Activated CD8-positive, alpha-beta T cell treated with anti-CD3 and anti-CD28 coated beads, Interleukin-2, amount 10 ng/mL, durations not matched to agents 7 days and 5 days (primary cell): ENCODE measurements around the gene SLC40A1. TPM values are rescaled to one million over a fixed set of nuclear protein-coding genes. Genes with fewer than 3 reads are reported as not detected.

ENCODE experiments used
- ATAC-seq: fragments of 150-1000 bp; cut with Tn5 transposase; one replicate; pipeline ENCODE4 v1.10.0; 2021; ENCODE audit warnings: moderate library complexity
- CTCF ChIA-PET: fragments of 350-600 bp; sonication (Branson Sonifier 250); formaldehyde crosslinking; loops from one replicate; lab custom pipeline; 2021; ENCODE audit warnings: antibody characterized with exemption; lab: Charles Lee
- POLR2A ChIA-PET: fragments of 350-600 bp; sonication (Branson Sonifier 250); formaldehyde crosslinking; loops from one replicate; lab custom pipeline; 2021; ENCODE audit warnings: antibody characterized with exemption; lab: Charles Lee
- DNase-seq: peaks from one replicate; pipeline ENCODE4 v3.0.0-alpha.2; 2020
- H3K27ac Mint-ChIP-seq: one replicate; pipeline ENCODE4 v1.8.0; 2021; ENCODE audit warnings: mild to moderate bottlenecking, mixed read lengths
- H3K27me3 Mint-ChIP-seq: one replicate; pipeline ENCODE4 v1.8.0; 2021; ENCODE audit warnings: low read depth, mixed read lengths
- H3K36me3 Mint-ChIP-seq: one replicate; pipeline ENCODE4 v1.8.0; 2021; ENCODE audit warnings: low read depth, mixed read lengths
- H3K4me1 Mint-ChIP-seq: one replicate; pipeline ENCODE4 v1.8.0; 2021; ENCODE audit warnings: low read depth, mixed read lengths
- H3K4me3 Mint-ChIP-seq: one replicate; pipeline ENCODE4 v1.8.0; 2021; ENCODE audit warnings: mild to moderate bottlenecking, mixed read lengths
- H3K9me3 Mint-ChIP-seq: one replicate; pipeline ENCODE4 v1.8.0; 2022; ENCODE audit warnings: mixed read lengths; ENCODE audit not compliant: insufficient read depth
- total RNA-seq, 2 experiments: library from RNA; stranded (reverse); gene quantifications; one replicate each; pipeline ENCODE4 v1.2.3, GENCODE V29; 2021

The SLC40A1 gene
- total RNA-seq, 2 experiments from 2014 or later = 0.31 to 0.47 TPM

DNA sequence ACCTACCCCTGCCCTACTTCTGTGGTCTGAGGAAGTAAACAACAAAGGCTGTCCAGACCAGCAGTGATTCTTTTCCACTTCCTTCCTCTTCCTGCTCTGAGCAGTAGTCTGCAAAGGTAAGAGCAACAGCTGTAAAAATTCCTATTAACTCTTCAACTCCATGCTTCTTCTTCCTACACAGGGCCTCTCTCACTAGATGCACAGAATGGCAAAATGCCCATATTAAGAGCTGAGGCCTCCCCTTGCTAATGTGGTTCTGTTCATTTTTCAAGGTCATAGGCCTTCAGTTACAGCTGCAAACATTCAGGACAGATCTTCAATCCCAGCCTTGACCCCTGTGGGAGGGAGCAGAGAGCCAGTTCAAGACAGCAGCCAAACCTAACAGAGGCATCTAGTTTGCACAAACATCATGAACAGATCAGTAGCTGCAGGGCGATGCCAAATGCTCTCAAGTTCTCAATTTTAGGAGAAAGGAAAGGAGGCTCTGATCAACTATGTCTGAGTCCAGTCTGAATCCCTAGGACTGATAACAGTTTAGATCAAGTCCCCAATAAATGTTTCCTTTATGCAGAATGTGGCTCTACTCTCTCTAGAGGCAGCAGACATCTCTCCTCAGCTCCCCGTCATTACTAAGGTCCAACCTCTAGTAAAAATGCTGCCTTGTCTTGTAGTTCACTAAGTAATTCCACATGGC is 20.9 kb downstream of the SLC40A1 start:
- no peak overlapping the region for H3K27ac Mint-ChIP-seq
- ChIA-PET CTCF (no interaction called here), POLR2A (no interaction called here)
- H3K4me1 Mint-ChIP-seq = peaks cover 10% of the 10 kb centered on the region
- peaks cover 3% of the 10 kb centered on the region for H3K27me3 Mint-ChIP-seq
- ATAC-seq (no peak), DNase-seq (no peak)
- no peaks in the 10 kb centered on the region for H3K9me3 Mint-ChIP-seq
- no peaks in the 10 kb centered on the region for H3K36me3 Mint-ChIP-seq
- no peak overlapping the region for H3K4me3 Mint-ChIP-seq

DNA sequence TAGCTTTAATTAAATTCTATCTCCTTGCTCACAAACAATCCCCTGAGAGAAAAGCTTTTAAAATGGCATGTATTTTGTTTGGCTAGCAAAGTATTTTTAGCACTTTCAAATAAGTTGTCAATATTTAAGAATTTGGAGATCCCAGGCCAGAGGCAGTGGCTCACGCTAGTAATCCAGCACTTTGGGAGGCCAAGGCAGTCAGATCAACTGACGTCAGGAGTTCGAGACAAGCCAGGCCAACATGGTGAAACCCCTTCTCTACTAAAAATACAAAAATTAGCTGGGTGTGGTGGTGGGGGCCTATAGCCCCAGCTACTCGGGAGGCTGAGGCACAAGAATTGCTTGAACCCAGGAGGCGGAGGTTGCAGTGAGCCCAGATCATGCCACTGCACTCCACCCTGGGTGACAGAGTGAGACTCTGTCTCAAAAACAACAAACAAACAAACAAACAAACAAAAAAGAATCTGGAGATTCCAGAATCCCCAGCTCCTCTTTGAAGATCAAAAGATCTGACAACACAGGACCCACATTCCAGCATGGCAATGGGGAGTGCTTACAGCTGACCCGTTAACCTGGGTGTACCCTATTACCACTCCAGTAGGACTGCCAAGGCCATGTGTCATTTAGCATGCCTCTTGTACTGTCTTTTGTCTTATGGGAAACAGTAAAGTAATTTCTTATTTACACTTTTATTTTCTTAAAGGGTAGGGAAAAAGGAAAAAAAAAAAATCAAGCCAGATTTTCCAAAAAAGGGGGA is 21.9 kb downstream of the SLC40A1 start:
- Mint-ChIP-seq H3K27ac (no peak overlapping the region), H3K4me1 (peaks cover 10% of the 10 kb centered on the region), H3K9me3 (no peaks in the 10 kb centered on the region), H3K27me3 (peaks cover 3% of the 10 kb centered on the region), H3K36me3 (no peaks in the 10 kb centered on the region), H3K4me3 (no peak overlapping the region)
- DNase-seq (no peak), ATAC-seq (no peak)
- CTCF ChIA-PET = no interaction called here
- POLR2A ChIA-PET = no interaction called here

DNA sequence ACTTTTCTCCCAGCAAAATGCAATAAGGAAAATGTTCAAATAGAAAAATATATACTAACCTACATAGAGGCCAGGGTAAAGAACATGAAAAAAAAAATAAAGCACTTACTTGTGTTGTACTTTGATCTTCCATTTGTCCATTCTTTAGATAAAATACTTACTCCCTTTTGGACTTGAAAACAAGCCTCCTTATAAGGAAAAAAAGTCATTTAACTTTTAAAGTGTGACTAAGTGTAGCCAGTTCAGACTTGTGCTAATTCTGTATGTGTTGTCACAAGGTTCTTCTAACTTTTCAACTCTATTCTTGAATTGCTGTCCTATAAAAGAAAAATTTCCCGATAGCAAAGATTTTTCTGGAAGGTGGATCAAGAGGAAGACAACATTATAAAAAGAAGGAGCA is 23.2 kb downstream of the SLC40A1 start:
- ChIA-PET CTCF (no interaction called here), POLR2A (no interaction called here)
- Mint-ChIP-seq H3K27ac (no peak overlapping the region), H3K4me1 (peaks cover 10% of the 10 kb centered on the region), H3K9me3 (no peaks in the 10 kb centered on the region), H3K27me3 (peaks cover 5% of the 10 kb centered on the region), H3K4me3 (no peak overlapping the region), H3K36me3 (no peaks in the 10 kb centered on the region)
- DNase-seq = no peak
- ATAC-seq = no peak

DNA sequence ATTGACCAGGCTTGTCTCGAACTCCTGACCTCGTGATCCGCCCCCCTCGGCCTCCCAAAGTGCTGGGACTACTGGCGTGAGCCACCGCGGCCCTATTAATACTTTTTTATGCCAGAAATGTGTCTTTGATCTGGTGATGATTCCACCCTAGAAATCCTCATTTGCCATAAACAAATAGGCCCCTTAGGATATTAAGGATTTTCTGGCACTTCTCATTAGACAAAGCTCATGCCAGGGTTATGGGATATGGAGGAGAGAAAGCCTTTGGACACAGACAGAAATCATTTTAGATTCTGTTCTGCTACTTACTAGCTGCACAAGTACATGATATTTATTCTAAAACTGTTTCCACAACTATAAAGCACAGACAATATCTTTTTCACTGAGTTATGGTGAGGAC is 24.1 kb downstream of the SLC40A1 start:
- POLR2A ChIA-PET = no interaction called here
- no peaks in the 10 kb centered on the region for H3K36me3 Mint-ChIP-seq
- H3K4me1 Mint-ChIP-seq = peaks cover 10% of the 10 kb centered on the region
- H3K27me3 Mint-ChIP-seq = peaks cover 5% of the 10 kb centered on the region
- no peak overlapping the region for H3K27ac Mint-ChIP-seq
- no peak for DNase-seq
- no peak overlapping the region for H3K4me3 Mint-ChIP-seq
- no peaks in the 10 kb centered on the region for H3K9me3 Mint-ChIP-seq
- CTCF ChIA-PET = no interaction called here
- no peak for ATAC-seq

DNA sequence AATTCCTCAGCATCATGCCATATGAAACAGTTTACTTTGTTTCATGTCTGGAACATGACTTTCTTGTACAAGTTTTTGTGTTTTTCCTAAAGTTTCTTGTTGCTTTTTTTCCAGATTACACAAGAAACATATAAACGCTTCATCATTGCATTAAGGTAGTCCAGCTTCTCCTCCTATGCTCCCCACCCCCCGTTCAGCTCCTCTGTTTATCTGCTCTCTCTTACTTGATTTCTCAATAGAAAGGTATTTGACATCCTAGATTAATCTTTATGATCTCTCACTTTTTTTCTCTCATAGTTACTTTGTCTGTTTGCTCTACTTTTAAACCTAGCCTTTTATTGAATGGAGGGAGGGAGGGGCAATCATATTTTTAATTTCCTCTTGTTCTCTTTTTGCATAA is 25.4 kb downstream of the SLC40A1 start:
- no peak overlapping the region for H3K27ac Mint-ChIP-seq
- H3K4me3 Mint-ChIP-seq = no peak overlapping the region
- peaks cover 10% of the 10 kb centered on the region for H3K4me1 Mint-ChIP-seq
- peaks cover 5% of the 10 kb centered on the region for H3K27me3 Mint-ChIP-seq
- no peaks in the 10 kb centered on the region for H3K9me3 Mint-ChIP-seq
- CTCF ChIA-PET = no interaction called here
- POLR2A ChIA-PET = no interaction called here
- DNase-seq (no peak), ATAC-seq (no peak)
- H3K36me3 Mint-ChIP-seq = no peaks in the 10 kb centered on the region

DNA sequence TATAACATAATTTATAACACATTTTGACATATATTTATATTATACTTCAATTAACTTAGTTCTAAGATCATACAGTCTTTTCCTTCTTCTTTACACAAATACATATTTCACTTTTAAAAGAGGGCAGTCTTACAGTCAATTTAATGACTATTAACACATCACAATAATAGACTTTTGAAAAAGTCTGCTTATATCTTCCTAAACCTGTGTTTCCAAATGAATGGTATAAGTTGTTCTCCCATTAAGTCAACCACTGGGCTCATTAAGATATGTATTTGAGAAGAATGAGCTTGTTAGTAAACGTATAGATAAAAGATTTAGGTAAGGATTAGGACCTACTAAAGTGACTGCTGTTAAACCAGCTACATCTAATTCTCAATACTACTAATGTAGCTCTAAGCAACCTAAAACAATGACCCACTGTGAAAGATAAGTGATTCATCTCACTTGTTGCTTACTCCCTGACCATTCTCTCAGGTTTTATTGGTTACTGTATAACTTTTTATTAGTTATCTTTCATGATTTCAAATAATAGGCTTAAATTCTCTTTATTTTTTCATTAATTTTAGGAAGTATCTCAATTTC is 27.0 kb downstream of the SLC40A1 start:
- DNase-seq (no peak), ATAC-seq (no peak)
- no peaks in the 10 kb centered on the region for H3K4me1 Mint-ChIP-seq
- no peak overlapping the region for H3K4me3 Mint-ChIP-seq
- POLR2A ChIA-PET = no interaction called here
- CTCF ChIA-PET = no interaction called here
- no peaks in the 10 kb centered on the region for H3K36me3 Mint-ChIP-seq
- H3K27me3 Mint-ChIP-seq = peaks cover 5% of the 10 kb centered on the region
- H3K9me3 Mint-ChIP-seq = no peaks in the 10 kb centered on the region
- no peak overlapping the region for H3K27ac Mint-ChIP-seq

GRCh38 chr2:189552991-189553404 is 27.6 kb downstream of the SLC40A1 start:
- ChIA-PET POLR2A (no interaction called here), CTCF (no interaction called here)
- DNase-seq (no peak), ATAC-seq (no peak)
- no peak overlapping the region for H3K27ac Mint-ChIP-seq
- H3K27me3 Mint-ChIP-seq = peaks cover 5% of the 10 kb centered on the region
- H3K9me3 Mint-ChIP-seq = no peaks in the 10 kb centered on the region
- H3K4me1 Mint-ChIP-seq = no peaks in the 10 kb centered on the region
- H3K4me3 Mint-ChIP-seq = no peak overlapping the region
- no peaks in the 10 kb centered on the region for H3K36me3 Mint-ChIP-seq

GRCh38 chr2:189552334-189552990 is 28.1 kb downstream of the SLC40A1 start:
- H3K4me3 Mint-ChIP-seq = no peak overlapping the region
- CTCF ChIA-PET = no interaction called here
- H3K27ac Mint-ChIP-seq = no peak overlapping the region
- H3K27me3 Mint-ChIP-seq = peaks cover 5% of the 10 kb centered on the region
- DNase-seq (no peak), ATAC-seq (no peak)
- no peaks in the 10 kb centered on the region for H3K9me3 Mint-ChIP-seq
- H3K4me1 Mint-ChIP-seq = no peaks in the 10 kb centered on the region
- H3K36me3 Mint-ChIP-seq = no peaks in the 10 kb centered on the region
- POLR2A ChIA-PET = no interaction called here

DNA sequence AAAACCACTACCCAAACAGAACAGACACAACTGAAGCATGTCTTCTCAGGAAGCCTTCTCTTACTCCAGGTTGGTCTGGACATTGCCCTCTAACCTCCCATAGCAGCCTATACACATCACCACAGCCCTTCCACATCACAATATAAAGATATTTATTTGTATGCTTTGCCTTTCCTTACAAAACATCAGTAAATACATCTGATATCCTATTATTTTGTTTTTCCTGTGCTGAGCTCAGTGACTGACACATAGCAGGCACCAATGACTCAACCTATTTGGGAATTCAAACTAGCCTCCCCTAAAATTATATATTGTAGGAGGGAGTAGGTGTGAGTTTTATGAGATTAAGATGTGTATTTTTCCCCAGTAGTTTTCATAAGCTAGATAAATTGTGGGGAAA is 28.8 kb downstream of the SLC40A1 start:
- Mint-ChIP-seq H3K36me3 (no peaks in the 10 kb centered on the region), H3K27ac (no peak overlapping the region), H3K9me3 (no peaks in the 10 kb centered on the region), H3K27me3 (peaks cover 5% of the 10 kb centered on the region), H3K4me3 (no peak overlapping the region), H3K4me1 (no peaks in the 10 kb centered on the region)
- DNase-seq (no peak), ATAC-seq (no peak)
- CTCF ChIA-PET = interaction anchor here (0.9 kb wide), 1 partner anchor 19 kb away, joined by 3 read pairs; no protein-coding TSS in a partner anchor
- POLR2A ChIA-PET = no interaction called here

- no peak overlapping the region for H3K4me3 Mint-ChIP-seq
- no peaks in the 10 kb centered on the region for H3K36me3 Mint-ChIP-seq
- no peaks in the 10 kb centered on the region for H3K9me3 Mint-ChIP-seq
- ChIA-PET POLR2A (no interaction called here), CTCF (no interaction called here)
- DNase-seq (no peak), ATAC-seq (no peak)
- no peak overlapping the region for H3K27ac Mint-ChIP-seq
- peaks cover 2% of the 10 kb centered on the region for H3K27me3 Mint-ChIP-seq
- H3K4me1 Mint-ChIP-seq = no peaks in the 10 kb centered on the region
These were observed 31.1 kb downstream of the SLC40A1 start for GRCh38 chr2:189549449-189549832.

DNA sequence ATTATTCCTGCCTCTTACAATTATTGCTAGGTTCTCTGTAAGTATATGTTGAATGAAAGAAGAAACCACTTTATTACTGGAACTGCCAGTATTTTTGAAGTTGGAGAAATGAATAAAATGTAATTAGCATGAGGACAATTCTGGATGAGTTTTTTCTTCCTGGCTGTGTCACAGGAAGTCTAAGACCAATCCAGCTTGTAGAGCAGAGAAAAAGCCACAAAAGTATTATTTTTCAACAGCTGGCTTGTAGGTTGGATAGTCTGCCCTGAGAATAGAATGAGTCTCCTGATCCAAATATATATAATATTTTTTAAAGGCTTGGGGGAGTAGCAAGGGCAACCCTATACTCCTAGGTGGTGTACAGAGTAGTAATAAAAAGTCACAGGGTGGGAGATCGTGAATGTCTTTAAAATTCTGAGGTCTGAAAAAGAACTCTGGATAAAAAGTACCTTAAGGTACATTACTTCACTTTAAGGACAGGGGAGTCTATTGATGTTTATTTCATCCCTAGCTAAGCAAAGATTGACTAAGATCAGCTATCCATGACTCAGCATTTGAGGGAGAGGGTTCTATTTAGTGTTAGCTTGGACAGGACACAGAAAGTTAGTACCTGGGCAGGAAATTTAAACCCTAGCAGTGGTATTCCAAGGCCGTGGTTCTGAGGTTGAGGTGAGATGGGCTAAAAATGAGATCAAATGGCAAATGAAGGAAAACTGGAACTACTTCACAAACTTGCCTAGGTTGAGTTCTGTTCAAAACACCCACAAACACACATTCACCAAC is 31.7 kb downstream of the SLC40A1 start:
- ATAC-seq (no peak), DNase-seq (no peak)
- Mint-ChIP-seq H3K9me3 (no peaks in the 10 kb centered on the region), H3K4me1 (no peaks in the 10 kb centered on the region), H3K27ac (no peak overlapping the region), H3K36me3 (no peaks in the 10 kb centered on the region), H3K4me3 (no peak overlapping the region), H3K27me3 (peaks cover 4% of the 10 kb centered on the region)
- ChIA-PET CTCF (interaction anchor here (0.6 kb wide), 1 partner anchor 24 kb away, joined by 4 read pairs; no protein-coding TSS in a partner anchor), POLR2A (no interaction called here)
